GM18519 (cell line): ENCODE measurements around the gene PRSS27.
A peak's percentile ranks its signal among the peaks of the same experiment; 100 is the strongest.

Source experiments
- ATAC-seq: cut with Tn5 transposase; IDR thresholded peaks from one replicate; pipeline ENCODE4 v1.9.1; 2021; ENCODE audit warnings: mild to moderate bottlenecking, moderate library complexity; ENCODE audit not compliant: unreplicated experiment, low FRiP score

Gene PRSS27

GRCh38 chr16:2752035-2752849 lies 32.2 kb upstream of the PRSS27 start, which contains the start of gene SRRM2:
Gene SRRM2, plus strand, starts transcription at chr16:2752638. Its CDS starts 3,727 bp downstream, at chr16:2756365.
- peak; percentile 71 for ATAC-seq

GRCh38 chr16:2751577-2752034 lies 31.6 kb upstream of the PRSS27 start:
- no peak for ATAC-seq

GRCh38 chr16:2749936-2750335 lies 29.9 kb upstream of the PRSS27 start:
- no peak for ATAC-seq

GRCh38 chr16:2749476-2749875 lies 29.5 kb upstream of the PRSS27 start:
- no peak for ATAC-seq

- ATAC-seq, result no peak
These were observed 28.9 kb upstream of the PRSS27 start for GRCh38 chr16:2748757-2749455.

GRCh38 chr16:2745961-2746360 lies 25.9 kb upstream of the PRSS27 start:
- no peak for ATAC-seq

GRCh38 chr16:2745116-2745890 lies 25.3 kb upstream of the PRSS27 start:
- ATAC-seq, result no peak

GRCh38 chr16:2744711-2745110 lies 24.7 kb upstream of the PRSS27 start:
- no peak for ATAC-seq

GRCh38 chr16:2743007-2743810 lies 23.2 kb upstream of the PRSS27 start:
- no peak for ATAC-seq

- no peak for ATAC-seq
These were observed 22.4 kb upstream of the PRSS27 start for GRCh38 chr16:2742323-2743006.

- no peak for ATAC-seq
These were observed 21.1 kb upstream of the PRSS27 start for GRCh38 chr16:2741168-2741567.

GRCh38 chr16:2740476-2740875 lies 20.5 kb upstream of the PRSS27 start:
- ATAC-seq, result no peak

GRCh38 chr16:2739625-2740430 lies 19.8 kb upstream of the PRSS27 start:
- no peak for ATAC-seq

- ATAC-seq, result no peak
These were observed 18.6 kb upstream of the PRSS27 start for GRCh38 chr16:2738615-2739014.

- ATAC-seq, result no peak
These were observed 17.9 kb upstream of the PRSS27 start for GRCh38 chr16:2737895-2738418.

GRCh38 chr16:2737238-2737605 lies 17.2 kb upstream of the PRSS27 start:
- ATAC-seq, result no peak

GRCh38 chr16:2736476-2737237 lies 16.6 kb upstream of the PRSS27 start:
- no peak for ATAC-seq
